ENCODE measurements around the gene EFNA2. TPM values are rescaled to one million over a fixed set of nuclear protein-coding genes. Genes with fewer than 3 reads are reported as not detected.

The EFNA2 gene
- total RNA-seq, 1 experiment from 2014 or later, result 14.3 TPM

GRCh38 chr19:1312767-1313694 lies 27.4 kb downstream of the EFNA2 start:
- Histone ChIP-seq H2AFZ (ENCODE audit: low read length) (no peak overlapping the region), H2BK20ac (ENCODE audit: low read depth, low read length, poor library complexity, severe bottlenecking) (no peak overlapping the region), H3K23ac (ENCODE audit: insufficient read length, low read depth, low read length) (no peak overlapping the region), H2BK15ac (ENCODE audit: low read depth, low read length) (no peak overlapping the region), H3K9me3 (ENCODE audit: control insufficient read depth, low read depth, low read length) (no peaks in the 10 kb centered on the region), H3K27me3 (ENCODE audit: insufficient read depth, low read length) (no peaks in the 10 kb centered on the region), H3K9ac (ENCODE audit: extremely low read depth, insufficient read length, low read length) (no peak overlapping the region), H3K4ac (ENCODE audit: low read depth, low read length) (no peak overlapping the region), H3K56ac (ENCODE audit: insufficient read length, low read depth, low read length) (no peak overlapping the region), H3K27ac (ENCODE audit: insufficient read length, low read depth, low read length) (no peak overlapping the region), H2BK120ac (ENCODE audit: low read depth, low read length, poor library complexity, severe bottlenecking) (no peak overlapping the region), H4K5ac (ENCODE audit: insufficient read length, low read depth, low read length) (no peak overlapping the region), H3K4me1 (ENCODE audit: insufficient read depth, low read length) (no peaks in the 10 kb centered on the region), H3K14ac (ENCODE audit: insufficient read depth, low read length) (no peak overlapping the region), H3K79me1 (ENCODE audit: insufficient read depth, low read depth, low read length, poor library complexity, severe bottlenecking) (no peaks in the 10 kb centered on the region), H3T11ph (ENCODE audit: low read length) (no peak overlapping the region), H3K18ac (ENCODE audit: insufficient read length, low read depth, low read length) (no peak overlapping the region), H4K20me1 (ENCODE audit: control insufficient read depth, insufficient read depth, insufficient read length) (no peaks in the 10 kb centered on the region), H4K91ac (ENCODE audit: insufficient read length, low read depth, low read length) (no peak overlapping the region), H4K8ac (replicated peaks; ENCODE audit: insufficient read length, low read depth, low read length) (no peak overlapping the region), H2BK5ac (ENCODE audit: insufficient read length, low read length) (no peak overlapping the region), H3K23me2 (ENCODE audit: insufficient read length, low read depth, low read length, poor library complexity, severe bottlenecking) (peaks cover 5% of the 10 kb centered on the region), H3K4me2 (ENCODE audit: insufficient read depth, insufficient read length, low read length) (no peak overlapping the region), H2BK12ac (ENCODE audit: insufficient read length, low read depth, low read length) (no peak overlapping the region), H2AK5ac (ENCODE audit: insufficient read length, low read length) (no peak overlapping the region), H3K79me2 (ENCODE audit: insufficient read depth, low read length) (no peaks in the 10 kb centered on the region)
- H3K36me3 Mint-ChIP-seq (ENCODE audit: insufficient read depth in 1 of 3, low read depth in 3 of 3), result no peaks in the 10 kb centered on the region
- WGBS (ENCODE audit: extremely low coverage, insufficient read length, low lambda C conversion rate), result no CpG with 5 or more reads among the region's 61 CpGs
- peaks cover 0 to 15% of the 10 kb centered on the region in 2 experiments; a peak in 2 of 4 replicates for H3K4me1 Mint-ChIP-seq
- no peak overlapping the region for H3K4me3 Mint-ChIP-seq
- no peak overlapping the region for H3K27ac Mint-ChIP-seq
- DNase-seq, result no peak
- peaks cover 28% of the 10 kb centered on the region for H3K27me3 Mint-ChIP-seq (ENCODE audit: low read depth)
- TF ChIP-seq CTCF (conservative IDR thresholded peaks at IDR 0.05), result no peak
- H3K9me3 Mint-ChIP-seq, result no peaks in the 10 kb centered on the region; a peak in 1 of 5 replicates
